Large intestine (tissue), 3 donors: ENCODE results near the gene MANEAL. TPM values are rescaled to one million over a fixed set of nuclear protein-coding genes. Genes with fewer than 3 reads are reported as not detected.
A peak's percentile ranks its signal among the peaks of the same experiment; 100 is the strongest.

Experiments used
- DNase-seq, 2 donors: peaks; one replicate each; pipeline versions ENCODE4 v3.0.0 to v3.0.0-alpha.2; 2013
- H3K27ac ChIP-seq: one replicate; pipeline ENCODE4 v1.5.1; 2013; ENCODE audit warnings: low read length
- H3K27me3 ChIP-seq: 2 replicates; pipeline ENCODE4 v1.6.1; 2013; ENCODE audit warnings: low read length; ENCODE audit not compliant: control insufficient read depth, insufficient read depth
- H3K36me3 ChIP-seq: 2 replicates; pipeline ENCODE4 v1.6.1; 2013; ENCODE audit warnings: low read length; ENCODE audit not compliant: control insufficient read depth, insufficient read depth
- H3K4me1 ChIP-seq: one replicate; pipeline ENCODE4 v1.6.1; 2013; ENCODE audit warnings: low read length; ENCODE audit not compliant: control insufficient read depth, insufficient read depth
- H3K4me3 ChIP-seq: one replicate; pipeline ENCODE4 v1.5.1; 2013; ENCODE audit warnings: low read length
- H3K9me3 ChIP-seq: one replicate; pipeline ENCODE4 v1.6.1; 2013; ENCODE audit warnings: mild to moderate bottlenecking, low read depth, low read length, moderate library complexity; ENCODE audit not compliant: control insufficient read depth
- WGBS: methylation state at CpG from one replicate; pipeline ENCODE4 v1.1.5; 2013; ENCODE audit warnings: low lambda C conversion rate; ENCODE audit not compliant: insufficient coverage; 5-methylcytosine and 5-hydroxymethylcytosine counted together
- polyA plus RNA-seq: library from polyadenylated mRNA; unstranded; fragments of 120-200 nt; gene quantifications from one replicate; pipeline ENCODE4 v1.2.1, GENCODE V29; 2013

MANEAL gene
- polyA plus RNA-seq, 1 donor = 5.6 TPM

GRCh38 chr1:37825506-37825905 is 31.9 kb downstream of the MANEAL start:
- H3K27me3 ChIP-seq = no peaks in the 10 kb centered on the region

GRCh38 chr1:37828410-37829074 is 34.9 kb downstream of the MANEAL start:
- H3K4me3 ChIP-seq = no peak overlapping the region
- H3K4me1 ChIP-seq = peaks cover 4% of the 10 kb centered on the region
- WGBS = 50% methylated on average over 1 of the region's 12 CpGs
- DNase-seq = peak in 1 of 2 donors; percentile 35
- no peaks in the 10 kb centered on the region for H3K9me3 ChIP-seq
- peaks cover 30% of the 10 kb centered on the region for H3K36me3 ChIP-seq
- H3K27me3 ChIP-seq = no peaks in the 10 kb centered on the region
- no peak overlapping the region for H3K27ac ChIP-seq

More at GRCh38 chr1:37825506-37825905, 31.9 kb downstream of the MANEAL start:
- Histone ChIP-seq H3K36me3 (peaks cover 32% of the 10 kb centered on the region), H3K27ac (no peak overlapping the region), H3K9me3 (no peaks in the 10 kb centered on the region), H3K4me1 (peaks cover 4% of the 10 kb centered on the region), H3K4me3 (no peak overlapping the region)
- WGBS = 93% methylated on average over 2 of the region's 2 CpGs
- DNase-seq = no peak

- H3K4me3 ChIP-seq = no peak overlapping the region
- peaks cover 47% of the 10 kb centered on the region for H3K36me3 ChIP-seq
- DNase-seq = no peak
- peaks cover 4% of the 10 kb centered on the region for H3K4me1 ChIP-seq
- no peak overlapping the region for H3K27ac ChIP-seq
- no peaks in the 10 kb centered on the region for H3K27me3 ChIP-seq
- no peaks in the 10 kb centered on the region for H3K9me3 ChIP-seq
- WGBS = no CpG with 5 or more reads among the region's 4 CpGs
These were observed 37.5 kb downstream of the MANEAL start for GRCh38 chr1:37831109-37831508.

- no peak overlapping the region for H3K4me3 ChIP-seq
- no peak for DNase-seq
- no peaks in the 10 kb centered on the region for H3K9me3 ChIP-seq
- peaks cover 50% of the 10 kb centered on the region for H3K36me3 ChIP-seq
- no CpG with 5 or more reads among the region's 2 CpGs for WGBS
- H3K27me3 ChIP-seq = no peaks in the 10 kb centered on the region
- H3K27ac ChIP-seq = no peak overlapping the region
- peaks cover 4% of the 10 kb centered on the region for H3K4me1 ChIP-seq
These were observed 38.2 kb downstream of the MANEAL start for GRCh38 chr1:37831809-37832208.

GRCh38 chr1:37836788-37837187 is 43.1 kb downstream of the MANEAL start:
- no peak overlapping the region for H3K27ac ChIP-seq
- H3K4me3 ChIP-seq = no peak overlapping the region
- no peaks in the 10 kb centered on the region for H3K4me1 ChIP-seq
- no peaks in the 10 kb centered on the region for H3K9me3 ChIP-seq
- no peaks in the 10 kb centered on the region for H3K27me3 ChIP-seq
- H3K36me3 ChIP-seq = peaks cover 67% of the 10 kb centered on the region
- no peak for DNase-seq
- WGBS = no CpG with 5 or more reads among the region's 3 CpGs

- Histone ChIP-seq H3K27me3 (no peaks in the 10 kb centered on the region), H3K36me3 (peaks cover 48% of the 10 kb centered on the region), H3K27ac (no peak overlapping the region), H3K9me3 (no peaks in the 10 kb centered on the region), H3K4me3 (no peak overlapping the region), H3K4me1 (no peaks in the 10 kb centered on the region)
- no peak for DNase-seq
- 94% methylated on average over 2 of the region's 10 CpGs for WGBS
These were observed 46.0 kb downstream of the MANEAL start for GRCh38 chr1:37839676-37840075.

GRCh38 chr1:37840711-37841110 is 47.1 kb downstream of the MANEAL start:
- H3K36me3 ChIP-seq = peaks cover 42% of the 10 kb centered on the region
- WGBS = no CpG with 5 or more reads among the region's 1 CpG

GRCh38 chr1:37841652-37842051 is 48.0 kb downstream of the MANEAL start:
- Histone ChIP-seq H3K4me1 (no peaks in the 10 kb centered on the region), H3K27ac (no peak overlapping the region), H3K9me3 (no peaks in the 10 kb centered on the region), H3K36me3 (peaks cover 39% of the 10 kb centered on the region), H3K4me3 (no peak overlapping the region), H3K27me3 (no peaks in the 10 kb centered on the region)
- 83% methylated on average over 1 of the region's 3 CpGs for WGBS
- DNase-seq = no peak

More at GRCh38 chr1:37840711-37841110, 47.1 kb downstream of the MANEAL start:
- no peaks in the 10 kb centered on the region for H3K27me3 ChIP-seq
- no peaks in the 10 kb centered on the region for H3K9me3 ChIP-seq
- H3K4me3 ChIP-seq = no peak overlapping the region
- no peak overlapping the region for H3K27ac ChIP-seq
- no peak for DNase-seq
- H3K4me1 ChIP-seq = no peaks in the 10 kb centered on the region

GRCh38 chr1:37844536-37844935 is 50.9 kb downstream of the MANEAL start:
- no peaks in the 10 kb centered on the region for H3K9me3 ChIP-seq
- no peaks in the 10 kb centered on the region for H3K27me3 ChIP-seq
- H3K4me1 ChIP-seq = peaks cover 5% of the 10 kb centered on the region
- H3K36me3 ChIP-seq = peaks cover 22% of the 10 kb centered on the region
- no peak overlapping the region for H3K4me3 ChIP-seq
- no peak for DNase-seq
- no peak overlapping the region for H3K27ac ChIP-seq

- H3K4me1 ChIP-seq = peaks cover 5% of the 10 kb centered on the region
- peaks cover 20% of the 10 kb centered on the region for H3K36me3 ChIP-seq
- H3K27me3 ChIP-seq = no peaks in the 10 kb centered on the region
- WGBS = no CpG with 5 or more reads among the region's 5 CpGs
- no peak for DNase-seq
- H3K27ac ChIP-seq = no peak overlapping the region
- no peaks in the 10 kb centered on the region for H3K9me3 ChIP-seq
- H3K4me3 ChIP-seq = no peak overlapping the region
These were observed 51.5 kb downstream of the MANEAL start for GRCh38 chr1:37845049-37845646.

GRCh38 chr1:37845786-37846185 is 52.1 kb downstream of the MANEAL start:
- no peaks in the 10 kb centered on the region for H3K27me3 ChIP-seq
- H3K4me3 ChIP-seq = no peak overlapping the region
- peaks cover 5% of the 10 kb centered on the region for H3K4me1 ChIP-seq
- H3K9me3 ChIP-seq = no peaks in the 10 kb centered on the region
- DNase-seq = no peak
- H3K36me3 ChIP-seq = peaks cover 17% of the 10 kb centered on the region
- WGBS = no CpG with 5 or more reads among the region's 3 CpGs
- H3K27ac ChIP-seq = no peak overlapping the region
